Neutrophil (primary cell): ENCODE results near the gene DIS3L2.

ENCODE experiments used
- H3K27ac ChIP-seq: fragments of 200-600 bp; sonication (generic); 2 replicates; pipeline ENCODE4 v1.5.1; 2016; ENCODE audit warnings: mild to moderate bottlenecking, moderate library complexity
- H3K27me3 ChIP-seq: fragments of 200-600 bp; sonication (generic); 2 replicates; pipeline ENCODE4 v1.6.0; 2016; ENCODE audit warnings: mild to moderate bottlenecking
- H3K36me3 ChIP-seq: fragments of 200-600 bp; sonication (generic); 2 replicates; pipeline ENCODE4 v1.5.1; 2017
- H3K4me1 ChIP-seq, 2 experiments: fragments of 200-600 bp in 1 of 2; sonication (generic) in 1 of 2; 1 replicate in 1 of 2; 2 replicates in 1 of 2; pipeline versions ENCODE4 v1.5.1 to v1.6.1; 2013 to 2016; ENCODE audit warnings: low read depth in 1 of 2, low read length in 1 of 2, mild to moderate bottlenecking in 1 of 2, moderate library complexity in 1 of 2; ENCODE audit not compliant: control insufficient read depth in 1 of 2, insufficient read depth in 1 of 2
- H3K4me3 ChIP-seq, 2 experiments: fragments of 200-600 bp in 1 of 2; sonication (generic) in 1 of 2; 1 replicate in 1 of 2; 2 replicates in 1 of 2; pipeline ENCODE4 v1.5.1; 2013 to 2016; ENCODE audit warnings: low read depth in 1 of 2, low read length in 1 of 2, mild to moderate bottlenecking in 1 of 2, moderate library complexity in 1 of 2
- H3K9me3 ChIP-seq: fragments of 200-600 bp; sonication (generic); 2 replicates; pipeline ENCODE4 v1.5.1; 2016
- CTCF ChIP-seq: fragments of 200-600 bp; sonication (generic); IDR thresholded peaks from 2 replicates; pipeline ENCODE4 v1.5.1; 2016; ENCODE audit warnings: antibody characterized with exemption

DIS3L2 gene

GRCh38 chr2:232207174-232207573 is 245.7 kb downstream of the DIS3L2 start:
- no peaks in the 10 kb centered on the region for H3K4me1 ChIP-seq
- H3K36me3 ChIP-seq, result no peaks in the 10 kb centered on the region
- H3K4me3 ChIP-seq, result no peak overlapping the region
- TF ChIP-seq CTCF, result no peak
- H3K27me3 ChIP-seq, result no peaks in the 10 kb centered on the region
- H3K9me3 ChIP-seq, result no peaks in the 10 kb centered on the region
- H3K27ac ChIP-seq, result no peak overlapping the region

GRCh38 chr2:232210306-232210705 is 248.8 kb downstream of the DIS3L2 start:
- Histone ChIP-seq H3K9me3 (no peaks in the 10 kb centered on the region), H3K27me3 (no peaks in the 10 kb centered on the region), H3K36me3 (no peaks in the 10 kb centered on the region), H3K4me1 (no peaks in the 10 kb centered on the region), H3K27ac (no peak overlapping the region), H3K4me3 (no peak overlapping the region)
- TF ChIP-seq CTCF, result no peak

GRCh38 chr2:232211743-232212686 is 250.5 kb downstream of the DIS3L2 start:
- Histone ChIP-seq H3K27me3 (no peaks in the 10 kb centered on the region), H3K4me3 (no peak overlapping the region), H3K27ac (no peak overlapping the region), H3K36me3 (no peaks in the 10 kb centered on the region), H3K9me3 (no peaks in the 10 kb centered on the region), H3K4me1 (peaks cover 0 to 1% of the 10 kb centered on the region in 2 experiments)
- TF ChIP-seq CTCF, result no peak

- Histone ChIP-seq H3K4me1 (peaks cover 8 to 13% of the 10 kb centered on the region in 2 experiments), H3K9me3 (no peaks in the 10 kb centered on the region), H3K4me3 (no peak overlapping the region), H3K36me3 (no peaks in the 10 kb centered on the region), H3K27ac (no peak overlapping the region), H3K27me3 (no peaks in the 10 kb centered on the region)
- no peak for TF ChIP-seq CTCF
Observed at GRCh38 chr2:232213176-232213575, 251.7 kb downstream of the DIS3L2 start.

- TF ChIP-seq CTCF, result no peak
Observed at GRCh38 chr2:232214053-232214452, 252.5 kb downstream of the DIS3L2 start.

More at GRCh38 chr2:232214053-232214452, 252.5 kb downstream of the DIS3L2 start:
- Histone ChIP-seq H3K4me3 (no peak overlapping the region), H3K9me3 (no peaks in the 10 kb centered on the region), H3K36me3 (no peaks in the 10 kb centered on the region), H3K4me1 (peaks cover 17 to 22% of the 10 kb centered on the region in 2 experiments), H3K27ac (no peak overlapping the region), H3K27me3 (no peaks in the 10 kb centered on the region)
